Neuronal stem cell (in vitro differentiated cells): ENCODE data around the gene RPL38.
A peak's percentile ranks its signal among the peaks of the same experiment; 100 is the strongest.

Experiments used
- DNase-seq: peaks from one replicate; pipeline ENCODE4 v3.0.0-alpha.2; 2013; ENCODE audit warnings: low spot score
- H2AFZ ChIP-seq: one replicate; pipeline ENCODE4 v1.6.1; 2013; ENCODE audit warnings: mild to moderate bottlenecking, low read length, inconsistent platforms
- H2AK5ac ChIP-seq: 2 replicates; pipeline ENCODE4 v1.6.1; 2013; ENCODE audit warnings: low read depth, mild to moderate bottlenecking, inconsistent platforms, low read length, moderate library complexity, mixed read lengths
- H2BK120ac ChIP-seq: 2 replicates; pipeline ENCODE4 v1.6.1; 2013; ENCODE audit warnings: low read depth, mild to moderate bottlenecking, inconsistent platforms, low read length, moderate library complexity, mixed read lengths
- H2BK12ac ChIP-seq: one replicate; pipeline ENCODE4 v1.6.1; 2013; ENCODE audit warnings: low read length, inconsistent platforms
- H2BK15ac ChIP-seq: 2 replicates; pipeline ENCODE4 v1.6.1; 2013; ENCODE audit warnings: mild to moderate bottlenecking, low read length, inconsistent platforms, mixed read lengths
- H2BK5ac ChIP-seq: one replicate; pipeline ENCODE4 v1.6.1; 2013; ENCODE audit warnings: inconsistent platforms, mild to moderate bottlenecking, low read length, moderate library complexity
- H3K14ac ChIP-seq: one replicate; pipeline ENCODE4 v1.6.1; 2013; ENCODE audit warnings: low read length, inconsistent platforms
- H3K18ac ChIP-seq: 2 replicates; pipeline ENCODE4 v1.6.1; 2013; ENCODE audit warnings: low read length, inconsistent platforms
- H3K23ac ChIP-seq: 2 replicates; pipeline ENCODE4 v1.6.1; 2013; ENCODE audit warnings: low read depth, mild to moderate bottlenecking, mixed read lengths, low read length, inconsistent platforms; ENCODE audit not compliant: poor library complexity
- H3K27ac ChIP-seq: replicated peaks from 3 replicates; pipeline ENCODE4 v1.5.1; 2013; ENCODE audit warnings: low read length, inconsistent platforms
- H3K27me3 ChIP-seq, 3 experiments: 2 replicates each; pipeline ENCODE4 v1.6.1; 2013; ENCODE audit warnings: low read length in 3 of 3, mild to moderate bottlenecking in 2 of 3, inconsistent platforms in 1 of 3, low read depth in 1 of 3, mixed read lengths in 1 of 3, moderate library complexity in 1 of 3; ENCODE audit not compliant: control insufficient read depth in 3 of 3, insufficient read depth in 3 of 3
- H3K36me3 ChIP-seq, 2 donors: replicated peaks in 1 of 2; 2 replicates each; pipeline ENCODE4 v1.6.1; 2013; ENCODE audit warnings: low read length in 2 of 2; ENCODE audit not compliant: control insufficient read depth in 2 of 2, insufficient read depth in 2 of 2
- H3K4ac ChIP-seq: 2 replicates; pipeline ENCODE4 v1.6.1; 2013; ENCODE audit warnings: inconsistent platforms, mild to moderate bottlenecking, low read length, moderate library complexity
- H3K4me1 ChIP-seq, 2 donors: 1 replicate in 1 of 2; 2 replicates in 1 of 2; pipeline ENCODE4 v1.6.1; 2013; ENCODE audit warnings: low read length in 2 of 2, low read depth in 1 of 2; ENCODE audit not compliant: control insufficient read depth in 2 of 2, insufficient read depth in 1 of 2
- H3K4me2 ChIP-seq: one replicate; pipeline ENCODE4 v1.6.1; 2013; ENCODE audit warnings: mild to moderate bottlenecking, low read length, inconsistent platforms; ENCODE audit not compliant: insufficient read depth, poor library complexity, severe bottlenecking
- H3K4me3 ChIP-seq, 2 donors: 2 replicates each; pipeline ENCODE4 v1.5.1; 2013; ENCODE audit warnings: low read length in 2 of 2, mild to moderate bottlenecking in 2 of 2, inconsistent platforms in 1 of 2, moderate library complexity in 1 of 2
- H3K79me1 ChIP-seq: one replicate; pipeline ENCODE4 v1.6.1; 2013; ENCODE audit warnings: low read depth, mild to moderate bottlenecking, inconsistent platforms, low read length, moderate library complexity
- H3K9ac ChIP-seq: one replicate; pipeline ENCODE4 v1.6.1; 2013; ENCODE audit warnings: mild to moderate bottlenecking, low read depth, low read length, inconsistent platforms; ENCODE audit not compliant: poor library complexity
- H3K9me3 ChIP-seq, 2 donors: replicated peaks in 1 of 2; 2 replicates each; pipeline versions ENCODE3 to v1.6.1; 2013; ENCODE audit warnings: low read length in 2 of 2, mild to moderate bottlenecking in 2 of 2, inconsistent platforms in 1 of 2, low read depth in 1 of 2, mixed read lengths in 1 of 2, moderate library complexity in 1 of 2; ENCODE audit not compliant: control insufficient read depth in 2 of 2, insufficient read depth in 1 of 2
- H4K8ac ChIP-seq: one replicate; pipeline ENCODE4 v1.6.1; 2013; ENCODE audit warnings: low read depth, mild to moderate bottlenecking, inconsistent platforms, low read length, moderate library complexity
- H4K91ac ChIP-seq: one replicate; pipeline ENCODE4 v1.6.1; 2013; ENCODE audit warnings: low read length, low read depth, mild to moderate bottlenecking, inconsistent platforms; ENCODE audit not compliant: poor library complexity
- WGBS, 2 donors: extraction: QIAGEN DNeasy Blood & Tissue Kit; methylation state at CpG; one replicate each; pipeline ENCODE4 v1.1.7; 2013; ENCODE audit warnings: missing lambda C conversion rate in 2 of 2, mixed read lengths in 1 of 2; ENCODE audit not compliant: insufficient read length in 2 of 2, insufficient replicate concordance in 1 of 2; ENCODE audit errors: extremely low coverage in 2 of 2; 5-methylcytosine and 5-hydroxymethylcytosine counted together

The RPL38 gene

GRCh38 chr17:74244548-74244947 is 41.1 kb downstream of the RPL38 start:
- DNase-seq = no peak
- H3K4me2 ChIP-seq = no peak overlapping the region
- no CpG with 5 or more reads among the region's 6 CpGs for WGBS, 2 donors

DNA sequence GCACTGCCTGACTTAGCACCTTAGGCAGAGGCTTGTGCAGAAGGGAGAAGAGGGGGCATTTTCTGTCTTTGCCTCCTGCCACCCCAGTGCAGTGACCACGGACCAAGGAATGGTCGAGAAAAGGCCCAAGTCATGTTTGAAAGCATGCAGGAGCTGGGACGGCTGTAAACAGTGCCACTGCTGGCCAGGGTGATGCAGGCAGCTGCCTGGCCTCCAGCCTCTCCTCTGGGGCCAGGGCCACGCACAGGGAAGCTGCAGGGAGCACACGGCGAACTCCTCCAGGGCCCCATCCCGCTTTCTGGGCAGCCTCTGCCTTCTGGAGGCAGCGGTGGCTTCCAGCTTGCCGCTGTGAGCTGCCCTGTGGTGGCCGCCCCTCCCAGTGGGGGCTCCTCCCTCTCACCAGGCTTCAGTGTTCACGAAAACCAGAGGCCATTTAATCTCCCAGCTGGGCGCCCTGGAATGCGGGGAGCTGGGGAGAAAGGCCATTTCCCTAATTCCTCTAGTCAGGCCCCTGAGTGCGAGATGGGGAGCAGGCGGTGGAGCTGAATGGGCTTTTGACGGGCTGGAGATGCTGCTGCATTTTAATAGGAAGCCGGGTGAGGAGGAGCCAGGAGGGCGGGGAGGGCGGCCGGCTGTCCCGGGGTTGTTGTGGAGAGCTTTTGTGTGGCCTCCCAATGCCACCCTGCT is 41.8 kb downstream of the RPL38 start:
- Histone ChIP-seq H3K18ac (peak overlapping the region; percentile 97), H2BK12ac (no peak overlapping the region), H3K79me1 (no peaks in the 10 kb centered on the region), H2BK5ac (no peak overlapping the region), H3K9ac (peak overlapping the region; percentile 60), H3K4me2 (peak overlapping the region; percentile 28), H2AK5ac (peak overlapping the region; percentile 96), H4K91ac (peak overlapping the region; percentile 40), H3K23ac (peak overlapping the region; percentile 53), H4K8ac (no peak overlapping the region), H3K4ac (no peak overlapping the region), H2AFZ (peak overlapping the region; percentile 86), H3K27ac (peak overlapping the region; percentile 30), H2BK120ac (no peak overlapping the region), H3K14ac (no peak overlapping the region), H3K36me3 (peaks cover 0 to 16% of the 10 kb centered on the region in 2 donors), H3K27me3 (peaks cover 0 to 7% (median 0%) of the 10 kb centered on the region in 3 experiments), H2BK15ac (peak overlapping the region; percentile 62), H3K4me1 (peaks cover 20 to 23% of the 10 kb centered on the region in 2 donors), H3K4me3 (peak overlapping the region; percentile 3 to 11), H3K9me3 (peaks cover 0 to 4% of the 10 kb centered on the region in 2 donors)
- peak; percentile 87 for DNase-seq
- no CpG with 5 or more reads among the region's 21 CpGs for WGBS, 2 donors

More at GRCh38 chr17:74244548-74244947, 41.1 kb downstream of the RPL38 start:
- peak overlapping the region; percentile 20 for H3K18ac ChIP-seq
- no peak overlapping the region for H2BK5ac ChIP-seq
- no peak overlapping the region for H3K4me3 ChIP-seq
- H3K9ac ChIP-seq = no peak overlapping the region
- no peak overlapping the region for H3K27ac ChIP-seq
- H3K36me3 ChIP-seq = peaks cover 0 to 18% of the 10 kb centered on the region in 2 donors
- no peak overlapping the region for H3K23ac ChIP-seq
- H3K79me1 ChIP-seq = no peaks in the 10 kb centered on the region
- H3K4ac ChIP-seq = no peak overlapping the region
- no peak overlapping the region for H2AFZ ChIP-seq
- H2BK15ac ChIP-seq = peak overlapping the region; percentile 62
- no peak overlapping the region for H2BK120ac ChIP-seq
- H3K9me3 ChIP-seq = peaks cover 0 to 4% of the 10 kb centered on the region in 2 donors
- H3K27me3 ChIP-seq = peaks cover 0 to 7% (median 0%) of the 10 kb centered on the region in 3 experiments
- H4K91ac ChIP-seq = no peak overlapping the region
- H3K4me1 ChIP-seq = peaks cover 16 to 25% of the 10 kb centered on the region in 2 donors
- H4K8ac ChIP-seq = no peak overlapping the region
- H2AK5ac ChIP-seq = no peak overlapping the region
- H3K14ac ChIP-seq = no peak overlapping the region
- H2BK12ac ChIP-seq = no peak overlapping the region

DNA sequence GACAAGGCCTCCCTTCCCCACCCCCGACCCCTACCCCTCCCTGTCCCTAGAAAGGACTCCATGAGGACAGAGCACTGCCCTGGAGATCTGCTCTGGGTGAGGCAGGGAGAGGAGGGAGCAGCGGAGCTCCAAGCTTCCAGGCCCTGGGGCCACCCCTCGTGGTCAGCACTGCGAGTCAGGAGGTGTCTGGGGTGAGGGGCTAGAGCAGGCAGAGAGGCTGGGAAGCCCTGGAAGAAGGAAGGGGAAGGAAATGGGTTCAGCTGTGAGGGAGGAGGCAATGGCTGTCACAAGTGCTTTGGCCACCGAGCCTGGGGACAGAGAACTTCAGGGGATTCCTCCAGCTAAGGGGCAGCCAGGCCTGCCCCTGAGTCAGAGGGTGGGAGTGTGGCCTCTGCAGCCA is 42.4 kb downstream of the RPL38 start:
- Histone ChIP-seq H3K4me2 (peak overlapping the region; percentile 52), H3K14ac (no peak overlapping the region), H3K23ac (no peak overlapping the region), H4K8ac (no peak overlapping the region), H2BK120ac (no peak overlapping the region), H3K9ac (no peak overlapping the region), H2AK5ac (no peak overlapping the region), H3K4ac (no peak overlapping the region), H3K27ac (no peak overlapping the region), H2BK5ac (no peak overlapping the region), H2BK12ac (no peak overlapping the region), H3K9me3 (peaks cover 0 to 4% of the 10 kb centered on the region in 2 donors), H3K36me3 (peaks cover under 1 to 16% of the 10 kb centered on the region in 2 donors), H2AFZ (peak overlapping the region; percentile 86), H3K4me3 (no peak overlapping the region), H2BK15ac (peak overlapping the region; percentile 47), H3K79me1 (no peaks in the 10 kb centered on the region), H3K27me3 (peaks cover 0 to 7% (median 0%) of the 10 kb centered on the region in 3 experiments), H4K91ac (no peak overlapping the region), H3K4me1 (peaks cover 20 to 21% of the 10 kb centered on the region in 2 donors), H3K18ac (peak overlapping the region; percentile 27)
- whole genome bisulfite sequencing, 2 donors = no CpG with 5 or more reads among the region's 5 CpGs
- DNase-seq = no peak

- DNase-seq = no peak
- Histone ChIP-seq H4K8ac (no peak overlapping the region), H3K14ac (no peak overlapping the region), H3K4me1 (peaks cover 18 to 20% of the 10 kb centered on the region in 2 donors), H2BK12ac (peak overlapping the region; percentile 52), H3K4me3 (no peak overlapping the region), H3K4ac (no peak overlapping the region), H2AFZ (no peak overlapping the region), H3K27ac (no peak overlapping the region), H2BK120ac (no peak overlapping the region), H4K91ac (no peak overlapping the region), H2AK5ac (peak overlapping the region; percentile 50), H3K9ac (no peak overlapping the region), H3K23ac (no peak overlapping the region), H2BK5ac (peak overlapping the region; percentile 33), H3K18ac (peak overlapping the region; percentile 84), H3K4me2 (no peak overlapping the region), H3K27me3 (peaks cover 0 to 3% (median 0%) of the 10 kb centered on the region in 3 experiments), H2BK15ac (peak overlapping the region; percentile 77), H3K36me3 (peaks cover 2 to 26% of the 10 kb centered on the region in 2 donors), H3K9me3 (peaks cover 0 to 7% of the 10 kb centered on the region in 2 donors), H3K79me1 (no peaks in the 10 kb centered on the region)
- WGBS, 2 donors = no CpG with 5 or more reads among the region's 17 CpGs
Measured at GRCh38 chr17:74249590-74250270, 46.3 kb downstream of the RPL38 start.
